T-helper 17 cell (primary cell): ENCODE data around the gene MKLN1. TPM values are rescaled to one million over a fixed set of nuclear protein-coding genes. Genes with fewer than 3 reads are reported as not detected.

Experiments used
- ATAC-seq: fragments of 150-1000 bp; cut with Tn5 transposase; 2 replicates; pipeline ENCODE4 v1.10.0; 2021; ENCODE audit warnings: mild to moderate bottlenecking, moderate library complexity
- DNase-seq, 3 donors: peaks; one replicate each; pipeline versions ENCODE4 v3.0.0 to v3.0.0-alpha.2; 2020 to 2021
- H3K9me3 ChIP-seq: one replicate; pipeline ENCODE4 v1.7.0; 2013; ENCODE audit warnings: low read length, mild to moderate bottlenecking; ENCODE audit not compliant: control insufficient read depth, poor library complexity, severe bottlenecking
- H3K27ac Mint-ChIP-seq: one replicate; pipeline ENCODE4 v1.8.0; 2022; ENCODE audit warnings: mild to moderate bottlenecking, moderate library complexity, mixed read lengths
- H3K27me3 Mint-ChIP-seq: one replicate; pipeline ENCODE4 v1.8.0; 2022; ENCODE audit warnings: mixed read lengths
- H3K36me3 Mint-ChIP-seq: one replicate; pipeline ENCODE4 v1.8.0; 2022; ENCODE audit warnings: low read depth, mixed read lengths
- H3K4me1 Mint-ChIP-seq: one replicate; pipeline ENCODE4 v1.8.0; 2022; ENCODE audit warnings: mild to moderate bottlenecking, mixed read lengths
- H3K4me3 Mint-ChIP-seq: one replicate; pipeline ENCODE4 v1.8.0; 2022; ENCODE audit warnings: mild to moderate bottlenecking, moderate library complexity, mixed read lengths
- total RNA-seq, 4 donors: library from RNA in 2 of 4; stranded (reverse) in 2 of 4; gene quantifications; one replicate each; pipeline ENCODE4 v1.2.3 and lab custom pipeline; 2022 to 2026

Gene MKLN1
- total RNA-seq (10 to 100 TPM; 46.5 to 51.1 TPM), total RNA-seq (lab: John Stamatoyannopoulos, UW) (91.6 to 125 reads per million in 2 donors)

GRCh38 chr7:131327626-131328376 lies at the start of gene MKLN1:
Gene MKLN1 (plus strand): TSS chr7:131327876. CDS start chr7:131327900, 24 bp downstream.
- DNase-seq (peak; percentile 84 to 88 (median 85)), ATAC-seq (peak; percentile 96)
- Mint-ChIP-seq H3K27ac (peak within 1 kb of the TSS; percentile 98), H3K4me3 (peak within 1 kb of the TSS; percentile 97), H3K4me1 (peaks cover 59% of the 10 kb centered on the region), H3K27me3 (no peaks in the 10 kb centered on the region), H3K36me3 (peaks cover 6% of the 10 kb centered on the region)
- no peaks in the 10 kb centered on the region for H3K9me3 ChIP-seq

GRCh38 chr7:131279044-131279443 lies 48.6 kb upstream of the MKLN1 start:
- ATAC-seq: no peak
- H3K27me3 Mint-ChIP-seq: no peaks in the 10 kb centered on the region
- no peaks in the 10 kb centered on the region for H3K9me3 ChIP-seq
- H3K4me3 Mint-ChIP-seq: no peak overlapping the region
- no peaks in the 10 kb centered on the region for H3K4me1 Mint-ChIP-seq
- no peak overlapping the region for H3K27ac Mint-ChIP-seq
- DNase-seq: no peak
- H3K36me3 Mint-ChIP-seq: no peaks in the 10 kb centered on the region

GRCh38 chr7:131281266-131282048 lies 46.2 kb upstream of the MKLN1 start:
- Mint-ChIP-seq H3K36me3 (no peaks in the 10 kb centered on the region), H3K27ac (no peak overlapping the region), H3K4me3 (no peak overlapping the region), H3K4me1 (no peaks in the 10 kb centered on the region), H3K27me3 (no peaks in the 10 kb centered on the region)
- no peaks in the 10 kb centered on the region for H3K9me3 ChIP-seq
- ATAC-seq (no peak), DNase-seq (no peak)

GRCh38 chr7:131284702-131285419 lies 42.8 kb upstream of the MKLN1 start:
- H3K36me3 Mint-ChIP-seq: no peaks in the 10 kb centered on the region
- no peak overlapping the region for H3K4me3 Mint-ChIP-seq
- no peak overlapping the region for H3K27ac Mint-ChIP-seq
- H3K27me3 Mint-ChIP-seq: no peaks in the 10 kb centered on the region
- no peak for ATAC-seq
- H3K4me1 Mint-ChIP-seq: no peaks in the 10 kb centered on the region
- DNase-seq: no peak
- no peaks in the 10 kb centered on the region for H3K9me3 ChIP-seq

- no peaks in the 10 kb centered on the region for H3K9me3 ChIP-seq
- DNase-seq (no peak), ATAC-seq (no peak)
- Mint-ChIP-seq H3K36me3 (no peaks in the 10 kb centered on the region), H3K4me3 (no peak overlapping the region), H3K27me3 (no peaks in the 10 kb centered on the region), H3K4me1 (no peaks in the 10 kb centered on the region), H3K27ac (no peak overlapping the region)
Measured at GRCh38 chr7:131285556-131285955, 42.1 kb upstream of the MKLN1 start.

GRCh38 chr7:131288450-131288849 lies 39.2 kb upstream of the MKLN1 start:
- ATAC-seq (no peak), DNase-seq (no peak)
- H3K4me3 Mint-ChIP-seq: no peak overlapping the region
- no peaks in the 10 kb centered on the region for H3K27me3 Mint-ChIP-seq
- H3K9me3 ChIP-seq: no peaks in the 10 kb centered on the region
- H3K27ac Mint-ChIP-seq: no peak overlapping the region
- no peaks in the 10 kb centered on the region for H3K36me3 Mint-ChIP-seq
- no peaks in the 10 kb centered on the region for H3K4me1 Mint-ChIP-seq

GRCh38 chr7:131289051-131289450 lies 38.6 kb upstream of the MKLN1 start:
- H3K27ac Mint-ChIP-seq: no peak overlapping the region
- H3K4me3 Mint-ChIP-seq: no peak overlapping the region
- no peaks in the 10 kb centered on the region for H3K36me3 Mint-ChIP-seq
- no peak for ATAC-seq
- H3K9me3 ChIP-seq: no peaks in the 10 kb centered on the region
- H3K27me3 Mint-ChIP-seq: peaks cover under 1% of the 10 kb centered on the region
- H3K4me1 Mint-ChIP-seq: no peaks in the 10 kb centered on the region
- no peak for DNase-seq

GRCh38 chr7:131292141-131292905 lies 35.4 kb upstream of the MKLN1 start:
- no peaks in the 10 kb centered on the region for H3K4me1 Mint-ChIP-seq
- peaks cover 8% of the 10 kb centered on the region for H3K27me3 Mint-ChIP-seq
- no peaks in the 10 kb centered on the region for H3K36me3 Mint-ChIP-seq
- ATAC-seq: no peak
- no peaks in the 10 kb centered on the region for H3K9me3 ChIP-seq
- no peak overlapping the region for H3K27ac Mint-ChIP-seq
- DNase-seq: no peak
- no peak overlapping the region for H3K4me3 Mint-ChIP-seq

- H3K4me1 Mint-ChIP-seq: no peaks in the 10 kb centered on the region
- no peak for DNase-seq
Measured at GRCh38 chr7:131293018-131293417, 34.7 kb upstream of the MKLN1 start.

GRCh38 chr7:131294553-131294952 lies 33.1 kb upstream of the MKLN1 start:
- Mint-ChIP-seq H3K4me3 (no peak overlapping the region), H3K36me3 (no peaks in the 10 kb centered on the region), H3K27ac (peak overlapping the region; percentile 24), H3K4me1 (peaks cover 3% of the 10 kb centered on the region), H3K27me3 (peaks cover 8% of the 10 kb centered on the region)
- no peak for DNase-seq
- ATAC-seq: no peak
- H3K9me3 ChIP-seq: no peaks in the 10 kb centered on the region

More at GRCh38 chr7:131293018-131293417, 34.7 kb upstream of the MKLN1 start:
- H3K4me3 Mint-ChIP-seq: no peak overlapping the region
- ATAC-seq: no peak
- no peak overlapping the region for H3K27ac Mint-ChIP-seq
- no peaks in the 10 kb centered on the region for H3K36me3 Mint-ChIP-seq
- no peaks in the 10 kb centered on the region for H3K9me3 ChIP-seq
- peaks cover 8% of the 10 kb centered on the region for H3K27me3 Mint-ChIP-seq

- no peaks in the 10 kb centered on the region for H3K9me3 ChIP-seq
- DNase-seq (no peak), ATAC-seq (no peak)
- Mint-ChIP-seq H3K27ac (peak overlapping the region; percentile 9), H3K4me1 (peaks cover 6% of the 10 kb centered on the region), H3K27me3 (peaks cover 8% of the 10 kb centered on the region), H3K4me3 (no peak overlapping the region), H3K36me3 (peaks cover 2% of the 10 kb centered on the region)
Measured at GRCh38 chr7:131298608-131298992, 29.1 kb upstream of the MKLN1 start.

- no peak overlapping the region for H3K4me3 Mint-ChIP-seq
Measured at GRCh38 chr7:131299074-131299473, 28.6 kb upstream of the MKLN1 start.

More at GRCh38 chr7:131299074-131299473, 28.6 kb upstream of the MKLN1 start:
- no peaks in the 10 kb centered on the region for H3K9me3 ChIP-seq
- H3K27me3 Mint-ChIP-seq: peaks cover 7% of the 10 kb centered on the region
- no peak for ATAC-seq
- H3K36me3 Mint-ChIP-seq: peaks cover 2% of the 10 kb centered on the region
- no peak overlapping the region for H3K27ac Mint-ChIP-seq
- no peak for DNase-seq
- peaks cover 6% of the 10 kb centered on the region for H3K4me1 Mint-ChIP-seq
